Middle frontal gyrus (tissue), 1 donor: ENCODE measurements around the gene FOXQ1.
"Not testable (repeated sequence)": the region's sequence is repeated elsewhere in the genome, so short reads cannot be mapped to it uniquely, and the experiment has no call there.

Experiments
- DNase-seq: peaks from one replicate; pipeline ENCODE4 v3.0.0-alpha.2; 2015; ENCODE audit warnings: low spot score; ENCODE audit errors: extremely low spot score

The FOXQ1 gene

DNA sequence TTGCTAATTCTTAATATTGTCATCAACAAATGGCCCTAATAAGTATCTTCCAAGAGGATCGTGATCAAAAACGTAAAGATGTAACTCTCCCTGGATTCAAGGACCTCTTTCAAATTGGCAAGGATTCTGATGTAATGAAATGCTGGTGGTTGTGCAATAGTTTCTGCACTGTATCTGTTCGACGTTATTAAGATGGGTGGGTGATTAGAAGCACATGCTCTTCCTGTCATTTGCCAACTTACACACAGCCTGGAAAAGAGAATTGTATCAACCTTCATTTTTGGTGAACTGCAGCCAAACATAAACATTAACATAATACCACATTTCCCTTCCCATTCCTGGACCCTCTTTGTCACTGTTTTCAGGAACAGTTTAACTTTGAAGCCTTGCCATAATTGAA lies 9.8 kb downstream of the FOXQ1 start:
- DNase-seq: no peak

DNA sequence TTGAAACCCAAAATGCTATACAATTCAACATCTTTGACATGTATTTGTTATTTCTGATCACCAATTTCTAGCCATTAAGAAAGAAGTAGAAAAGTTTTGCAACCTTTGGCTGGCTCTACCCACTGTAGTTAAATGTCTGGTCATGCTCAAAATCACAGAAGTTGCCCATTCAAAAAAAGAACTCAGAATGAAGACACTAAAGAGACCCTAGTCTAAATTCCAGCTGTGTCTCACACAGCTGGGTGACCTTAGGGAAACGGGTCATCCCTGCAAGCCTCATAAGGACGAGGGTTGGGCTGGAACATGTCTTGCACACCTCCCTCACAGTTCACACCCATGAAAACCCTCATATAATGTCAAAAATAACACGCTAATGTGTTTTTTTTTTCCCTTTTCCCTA lies 10.3 kb downstream of the FOXQ1 start:
- no peak for DNase-seq

DNA sequence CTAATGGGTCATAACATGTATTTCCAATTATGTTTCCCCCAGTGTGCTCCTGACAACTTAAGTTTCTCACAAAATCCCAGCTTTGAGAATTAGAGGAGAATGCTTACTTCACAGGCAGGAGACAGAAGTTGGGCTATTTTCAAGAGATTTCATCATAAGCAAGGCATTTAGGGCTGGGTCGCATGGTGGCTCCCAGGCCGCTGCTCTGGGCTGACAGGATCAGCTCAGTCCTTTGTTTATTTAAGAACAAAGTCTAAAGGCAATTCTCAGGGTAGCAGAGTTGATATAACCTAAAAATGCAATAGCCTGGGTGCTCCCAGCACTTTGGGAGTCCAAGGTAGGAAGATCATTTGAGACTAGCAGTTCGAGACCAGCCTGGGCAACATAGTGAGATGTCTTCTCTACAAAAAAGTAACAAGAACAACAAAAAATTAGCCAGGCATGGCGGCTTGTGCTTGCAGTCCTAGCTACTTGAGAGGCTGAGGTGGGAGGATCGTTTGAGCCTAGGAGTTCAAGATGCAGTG lies 10.9 kb downstream of the FOXQ1 start:
- DNase-seq: no peak

DNA sequence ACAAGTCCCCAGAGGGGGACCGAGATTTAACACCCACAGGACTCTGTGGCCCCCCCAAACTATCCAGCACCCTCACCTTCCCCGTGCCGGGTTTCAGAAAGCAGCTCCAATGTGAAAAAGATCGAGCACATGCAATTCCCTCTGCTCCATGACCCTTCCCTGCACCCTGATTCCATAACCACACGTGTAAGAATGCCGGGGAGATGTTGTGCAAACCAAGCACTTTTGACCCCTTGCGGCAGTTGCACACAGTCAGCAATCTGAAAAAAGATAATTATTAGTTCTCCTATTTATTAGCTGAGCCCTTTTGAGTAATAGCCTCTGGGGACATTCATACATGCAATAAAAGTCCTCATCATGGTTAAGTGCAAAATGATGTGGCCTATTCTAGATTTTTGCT lies 13.0 kb downstream of the FOXQ1 start:
- no peak for DNase-seq

DNA sequence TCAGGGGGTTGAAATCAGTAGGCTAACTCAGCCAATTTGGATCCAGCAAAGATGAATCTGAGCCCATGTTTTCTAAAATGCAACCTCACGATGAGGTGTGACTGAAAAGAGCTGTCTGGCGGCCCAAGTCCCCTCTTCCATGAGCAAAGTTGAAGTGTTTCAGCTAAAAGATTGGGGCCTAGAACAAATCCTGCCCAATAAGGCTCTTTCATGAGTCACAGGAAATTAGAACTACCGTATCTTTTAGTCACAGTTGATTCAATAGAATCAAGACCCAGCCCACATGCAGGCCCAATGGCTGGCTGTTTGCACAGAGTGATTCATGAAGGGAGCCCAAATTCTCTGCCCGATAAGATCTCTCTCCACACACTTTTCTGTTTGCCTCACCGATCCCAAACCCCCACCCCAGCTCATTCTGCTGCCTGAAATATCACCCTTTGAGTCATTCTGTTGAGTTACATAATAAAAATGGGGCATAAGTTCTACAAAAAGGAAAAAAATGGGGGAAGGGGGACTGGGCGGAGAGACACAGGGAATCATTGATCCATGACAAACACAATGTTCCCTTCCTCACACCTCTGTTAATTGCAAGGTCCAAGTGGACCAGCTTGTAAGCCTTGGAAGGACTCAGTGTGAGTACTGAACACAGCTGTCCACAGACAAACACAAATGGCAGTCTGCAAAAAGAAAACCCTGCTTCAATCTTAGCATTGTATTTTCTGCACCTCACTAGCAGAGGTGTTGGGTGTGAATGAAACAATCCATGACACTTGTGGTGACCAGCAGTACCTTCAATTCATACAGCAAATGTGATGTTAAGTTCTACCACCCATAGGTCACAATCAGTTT lies 13.8 kb downstream of the FOXQ1 start:
- no peak for DNase-seq

DNA sequence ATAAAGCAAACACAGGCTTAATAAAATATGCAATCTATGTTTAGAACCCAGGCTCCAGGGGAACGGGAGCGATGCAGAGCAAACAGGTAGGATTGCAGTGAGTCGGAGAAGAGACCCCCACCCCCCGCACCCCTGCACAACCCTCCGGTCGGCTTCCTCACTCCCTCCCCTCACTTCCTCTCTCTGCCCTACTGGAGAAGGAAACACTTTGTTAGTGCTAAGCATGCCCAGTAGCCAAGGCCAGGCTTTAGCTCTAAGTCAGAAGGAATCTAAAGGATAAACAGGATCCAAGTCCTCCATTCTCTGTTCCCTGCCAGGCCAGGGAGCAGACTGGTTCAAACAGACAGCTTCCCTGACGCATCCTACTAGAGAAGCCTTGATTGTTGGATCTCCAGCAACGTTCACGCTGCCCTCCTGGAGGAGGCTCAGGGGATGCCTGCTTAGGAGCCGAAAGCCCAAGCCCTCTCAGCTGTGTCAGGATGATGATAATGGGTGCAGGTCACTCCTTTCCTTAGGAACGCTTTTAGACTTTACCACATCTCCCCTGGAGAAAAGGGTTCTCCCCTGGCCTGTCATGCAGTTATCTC lies 14.7 kb downstream of the FOXQ1 start:
- DNase-seq: no peak

DNA sequence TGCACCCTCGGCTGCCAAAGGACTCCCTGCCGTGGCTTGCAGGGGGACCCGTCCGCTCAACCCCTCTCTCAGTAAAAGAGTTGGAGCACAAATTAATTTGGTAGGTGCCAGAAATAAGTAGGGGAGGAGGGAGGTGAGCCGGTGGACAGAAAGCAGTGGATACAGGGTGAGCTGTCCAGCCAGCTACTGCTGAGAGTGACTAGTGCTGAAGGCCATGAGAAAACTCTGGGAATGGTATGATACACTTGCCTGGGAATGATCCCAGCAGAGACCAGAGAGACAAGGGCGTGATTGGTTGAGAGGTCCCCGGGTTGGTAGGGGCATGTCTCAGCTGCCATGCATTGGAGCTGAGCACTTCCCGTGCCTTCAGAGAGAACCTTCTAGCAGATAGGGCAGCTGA lies 15.7 kb downstream of the FOXQ1 start:
- DNase-seq: no peak

DNA sequence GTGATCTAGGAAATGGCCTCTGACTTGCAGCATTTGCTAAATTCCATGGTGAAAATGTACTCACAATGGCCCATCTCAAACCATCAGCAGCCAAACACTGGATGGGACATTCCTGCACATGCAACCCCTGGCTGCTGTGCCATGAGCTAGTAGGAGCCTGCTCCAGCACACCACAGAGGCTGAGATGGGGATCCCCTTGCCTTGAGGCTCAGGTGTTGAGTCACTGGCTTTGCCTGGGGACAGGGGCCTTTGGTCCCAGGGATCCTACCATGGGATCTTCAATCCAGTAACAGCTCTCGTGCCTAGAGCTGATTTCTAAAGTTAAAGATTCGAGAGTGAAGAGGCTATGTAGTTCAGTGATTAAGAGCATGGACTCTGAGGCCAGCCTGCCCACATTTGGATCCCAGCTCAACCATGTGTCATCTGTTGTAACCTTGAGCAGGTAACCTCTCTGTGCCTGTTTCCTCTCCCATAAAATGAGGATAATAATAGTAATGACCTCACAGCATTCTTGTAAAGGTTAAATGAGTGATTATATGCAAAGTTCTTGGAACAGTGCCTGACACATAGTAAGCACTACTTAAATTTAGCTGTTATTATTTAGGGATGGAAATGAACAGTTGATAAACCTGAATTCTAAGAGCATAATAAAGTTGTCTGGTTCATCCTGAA lies 16.4 kb downstream of the FOXQ1 start:
- DNase-seq: no peak

DNA sequence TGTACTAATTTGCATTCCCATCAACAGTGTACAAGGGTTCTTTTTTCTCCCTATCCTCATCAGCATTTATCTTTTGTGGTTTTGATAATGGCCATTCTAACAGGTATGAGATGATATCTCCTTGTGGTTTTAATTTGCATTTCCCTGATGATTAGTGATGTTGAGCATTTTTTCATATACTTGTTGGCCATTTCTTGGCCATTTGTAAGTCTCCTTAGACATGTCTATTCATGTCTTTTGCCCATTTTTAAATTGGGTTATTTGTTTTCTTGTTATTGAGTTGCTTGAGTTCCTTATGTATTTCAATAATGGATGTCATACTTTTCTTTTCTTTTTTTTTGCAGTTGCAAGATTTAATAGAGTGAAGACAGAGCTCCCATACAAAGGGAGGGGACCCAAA lies 17.8 kb downstream of the FOXQ1 start:
- no peak for DNase-seq

DNA sequence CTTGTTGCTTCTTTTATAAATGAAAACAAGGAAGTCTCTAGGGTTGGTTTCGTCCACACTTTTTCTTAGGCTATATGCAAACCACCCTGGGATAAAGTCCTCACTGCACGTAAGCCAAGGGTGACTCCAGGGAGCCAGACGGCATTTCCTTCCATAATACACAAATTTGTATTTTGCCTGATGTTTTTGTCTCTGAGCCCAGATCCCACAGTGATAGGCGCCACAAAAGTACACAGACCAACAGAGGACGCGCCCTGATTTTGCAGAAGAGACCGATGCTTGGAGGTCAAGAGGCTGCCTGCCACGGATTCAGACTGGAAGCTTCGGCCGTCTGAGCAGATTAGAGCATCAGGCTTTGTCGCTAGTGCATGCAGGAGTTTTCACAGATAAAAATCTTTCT lies 22.8 kb downstream of the FOXQ1 start:
- DNase-seq: no peak

DNA sequence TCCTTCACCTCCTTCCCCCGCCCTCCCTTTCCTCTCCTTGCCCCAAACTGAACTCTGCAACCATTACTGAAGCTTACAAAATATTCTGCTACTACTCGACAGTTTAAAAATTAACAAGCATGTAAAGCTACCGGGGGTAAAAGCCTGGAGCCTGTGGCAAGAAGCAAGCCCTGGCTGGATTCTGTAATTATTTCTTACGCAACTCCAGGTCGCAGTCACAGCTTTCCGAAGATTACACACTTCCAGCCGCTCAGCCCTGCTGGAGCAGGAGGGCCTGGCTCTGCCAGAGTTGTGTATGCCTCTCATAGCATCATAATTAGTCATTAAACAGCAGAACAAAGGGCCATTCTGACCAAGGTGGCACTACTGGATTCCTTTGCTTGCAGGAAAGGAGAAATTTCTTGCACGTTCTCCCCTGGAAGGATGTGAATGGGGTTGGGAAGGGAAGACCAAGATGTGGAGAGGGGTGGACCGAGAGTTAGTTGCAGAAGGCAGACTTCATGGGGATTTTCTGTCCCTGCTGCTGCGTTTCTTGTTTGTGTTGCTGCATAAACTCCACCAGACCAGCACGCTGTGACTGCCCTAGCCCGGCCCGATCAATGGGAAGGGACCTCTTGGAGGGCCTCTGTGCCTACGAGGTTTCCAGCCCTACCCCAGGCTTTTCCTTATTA lies 23.6 kb downstream of the FOXQ1 start:
- DNase-seq: no peak

DNA sequence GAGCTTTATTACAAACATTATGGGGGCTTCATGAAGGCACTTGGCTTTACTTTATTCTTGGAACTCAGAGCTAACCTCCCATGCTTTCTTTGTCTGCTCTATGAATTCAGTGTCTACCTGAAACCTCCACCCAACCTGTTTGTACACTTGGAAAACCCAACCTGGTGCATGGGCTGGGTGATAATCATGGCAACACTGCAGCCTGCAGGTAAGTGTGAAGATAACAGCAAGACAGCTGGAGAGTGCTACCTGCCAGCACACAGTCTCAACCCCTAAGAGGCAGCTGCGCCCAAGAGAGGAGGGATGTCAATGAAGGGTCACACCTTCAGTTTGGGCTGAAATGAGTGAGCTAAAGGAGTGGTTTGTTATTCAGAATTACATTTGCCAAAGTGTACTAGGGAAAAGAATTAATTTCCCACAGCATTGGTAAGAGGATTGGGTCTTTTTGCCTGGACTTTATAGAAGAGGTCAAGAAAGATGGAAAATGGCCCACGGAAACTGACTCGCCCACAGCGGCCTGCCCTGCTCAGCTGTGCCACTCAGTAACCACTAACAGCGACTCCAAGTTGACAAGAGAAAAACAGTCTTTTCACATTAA lies 24.4 kb downstream of the FOXQ1 start:
- no peak for DNase-seq

DNA sequence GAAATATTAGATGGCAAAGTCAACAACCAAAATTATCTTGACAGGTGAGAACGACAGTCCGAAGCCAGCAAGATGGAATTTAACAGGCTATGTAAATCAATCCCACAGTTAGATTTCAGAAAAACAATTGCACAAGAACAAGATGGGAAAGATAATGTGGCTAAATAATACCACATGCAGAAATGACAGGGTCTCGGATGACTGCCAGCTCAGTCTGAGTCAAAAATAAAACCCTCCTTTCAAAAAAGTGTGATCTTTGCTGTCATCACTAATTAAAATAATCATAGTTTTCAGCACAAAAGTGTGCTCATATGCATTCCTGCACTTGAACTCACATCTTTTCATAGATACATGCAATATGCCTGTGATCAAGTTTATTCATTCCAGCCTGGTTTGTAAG lies 25.9 kb downstream of the FOXQ1 start:
- DNase-seq: no peak

DNA sequence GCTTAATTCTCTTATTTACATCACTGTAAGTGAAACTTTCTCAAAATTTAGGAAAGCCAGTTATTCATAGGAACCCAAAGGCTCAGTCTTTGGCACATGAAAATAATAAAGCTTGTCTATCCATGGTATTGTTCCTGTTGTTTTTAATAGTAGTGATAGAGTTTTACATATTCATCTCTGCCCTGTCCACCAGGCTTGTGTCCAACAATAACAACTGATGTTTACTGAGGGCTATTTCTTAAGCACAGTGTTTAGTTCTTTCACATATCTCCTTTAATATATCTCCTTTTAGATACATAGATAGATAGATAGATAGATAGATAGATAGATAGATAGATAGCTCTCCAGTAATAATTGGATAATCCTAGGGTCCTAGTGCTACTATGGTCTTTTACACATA lies 34.2 kb downstream of the FOXQ1 start:
- no peak for DNase-seq

DNA sequence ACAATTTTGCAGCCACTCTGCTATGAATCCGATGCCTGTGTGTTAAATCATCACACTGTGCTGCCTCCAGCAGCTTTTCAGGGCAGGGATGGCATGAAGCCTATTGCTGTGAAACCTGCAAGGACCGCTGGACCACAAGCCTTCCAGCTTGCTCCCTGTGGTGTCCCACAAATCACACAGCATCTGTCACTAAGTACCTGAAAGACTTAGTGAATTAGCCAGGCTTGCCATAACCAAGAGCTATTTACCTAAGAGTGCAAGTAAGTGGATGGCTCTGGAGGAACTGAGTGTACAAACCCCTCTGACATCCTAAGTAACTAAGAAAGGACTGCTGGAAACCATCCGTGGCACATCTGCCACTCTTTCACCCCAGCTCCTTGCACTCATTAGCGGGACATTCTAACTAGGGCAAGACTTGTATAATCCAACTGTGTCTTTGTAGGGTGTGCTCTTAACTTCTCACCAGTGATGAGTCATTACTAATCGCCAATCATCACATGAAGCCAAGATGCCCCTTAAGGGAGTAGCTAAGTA lies 34.7 kb downstream of the FOXQ1 start:
- no peak for DNase-seq

DNA sequence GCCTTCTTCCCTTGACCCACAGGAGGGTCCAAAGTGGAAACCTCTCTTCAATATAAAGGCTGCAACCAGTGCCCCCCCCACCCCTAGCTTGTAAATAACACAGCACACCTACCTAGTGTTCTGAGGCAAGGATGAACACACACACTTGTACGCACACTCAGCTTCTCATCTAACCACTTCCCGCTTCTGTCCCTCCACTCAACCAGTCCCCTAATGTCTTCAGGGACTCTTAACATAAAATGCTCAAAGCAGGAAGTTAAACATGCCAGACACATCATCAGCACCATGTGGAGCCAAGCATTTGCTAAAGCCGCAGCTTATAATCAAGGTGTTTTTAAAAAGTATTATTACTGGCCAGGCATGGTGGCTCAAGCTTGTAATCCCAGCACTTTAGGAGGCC lies 35.3 kb downstream of the FOXQ1 start:
- DNase-seq: no peak

DNA sequence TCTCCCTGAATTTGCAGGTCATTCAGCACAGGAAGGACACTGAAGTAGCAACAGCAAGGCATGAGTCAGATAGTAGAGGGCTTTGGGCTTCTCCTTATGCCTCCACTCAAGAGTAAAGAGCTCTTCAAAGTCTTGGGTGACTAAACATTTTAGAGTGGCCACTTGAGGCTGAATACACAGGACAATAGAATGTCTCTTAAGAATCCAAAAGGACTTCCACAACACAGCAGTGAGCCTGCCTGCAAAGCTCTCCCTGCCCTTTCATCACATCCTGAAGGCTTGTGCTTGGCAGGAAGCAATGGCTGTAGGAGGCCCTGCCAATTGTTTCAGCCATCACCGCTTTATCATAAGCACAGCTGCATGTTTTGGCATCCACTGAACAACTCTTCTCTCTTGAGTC lies 36.8 kb downstream of the FOXQ1 start:
- no peak for DNase-seq

DNA sequence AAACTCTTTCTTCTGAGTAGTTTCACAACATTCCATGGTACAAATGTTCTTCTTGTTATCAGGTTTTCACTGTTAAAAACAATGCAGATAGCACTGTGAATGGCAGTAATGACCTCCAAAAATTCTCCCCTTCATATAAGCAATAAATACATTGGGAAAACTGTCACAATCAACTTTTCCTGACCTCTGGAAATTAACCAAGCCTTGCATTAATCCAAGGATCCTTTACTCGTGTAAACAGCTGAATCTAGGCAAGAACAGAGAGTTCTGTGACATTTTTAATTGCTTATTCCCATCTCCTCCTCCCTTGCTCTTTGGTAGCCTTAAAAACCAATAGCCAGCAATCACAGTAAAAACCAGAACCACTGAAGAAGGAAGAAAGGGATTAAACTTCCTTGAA lies 37.8 kb downstream of the FOXQ1 start:
- no peak for DNase-seq

DNA sequence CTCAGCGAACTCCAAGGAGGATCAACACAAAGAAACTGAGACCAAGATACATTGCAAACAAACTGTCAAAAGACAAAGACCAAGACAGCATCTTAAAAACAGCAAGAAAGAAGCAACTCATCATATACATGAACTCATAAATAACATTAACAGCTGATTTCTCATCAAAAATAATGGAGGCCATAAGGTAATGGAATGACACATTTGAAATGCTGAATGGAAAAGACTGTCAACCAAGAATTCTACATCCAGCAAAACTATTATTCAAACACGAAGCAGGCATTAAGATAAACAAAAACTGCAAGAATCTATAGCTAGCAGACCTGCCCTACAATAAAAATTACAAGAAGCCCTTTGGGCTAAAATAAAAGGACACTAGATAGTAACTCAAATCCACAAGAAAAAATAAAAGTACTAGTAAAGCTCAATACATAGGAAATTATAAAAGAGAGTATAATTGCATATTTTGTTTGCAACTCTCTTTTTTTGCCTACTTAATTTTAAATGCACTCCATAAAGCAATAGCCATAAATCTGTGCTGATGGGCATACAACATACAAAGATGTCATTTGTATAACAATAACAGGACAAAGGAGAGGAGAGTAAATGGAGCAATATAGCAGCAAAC lies 39.6 kb downstream of the FOXQ1 start:
- no peak for DNase-seq

DNA sequence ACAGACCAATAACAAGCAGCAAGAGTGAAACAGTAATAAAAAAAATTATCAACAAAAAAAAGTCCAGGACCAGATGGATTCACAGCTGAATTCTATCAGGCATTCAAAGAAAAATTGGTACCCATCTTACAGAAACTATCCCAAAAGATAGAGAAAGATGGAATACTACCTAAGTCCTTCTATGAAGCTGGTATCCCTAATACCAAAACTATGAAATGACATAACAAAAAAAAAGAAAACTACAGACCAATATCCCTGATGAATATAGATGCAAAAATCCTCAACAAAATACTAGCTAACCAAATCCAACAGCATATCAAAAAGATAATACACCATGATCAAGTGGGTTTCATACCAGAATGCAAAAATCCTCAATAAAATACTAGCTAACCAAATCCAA lies 43.2 kb downstream of the FOXQ1 start:
- not testable (repeated sequence) for DNase-seq

DNA sequence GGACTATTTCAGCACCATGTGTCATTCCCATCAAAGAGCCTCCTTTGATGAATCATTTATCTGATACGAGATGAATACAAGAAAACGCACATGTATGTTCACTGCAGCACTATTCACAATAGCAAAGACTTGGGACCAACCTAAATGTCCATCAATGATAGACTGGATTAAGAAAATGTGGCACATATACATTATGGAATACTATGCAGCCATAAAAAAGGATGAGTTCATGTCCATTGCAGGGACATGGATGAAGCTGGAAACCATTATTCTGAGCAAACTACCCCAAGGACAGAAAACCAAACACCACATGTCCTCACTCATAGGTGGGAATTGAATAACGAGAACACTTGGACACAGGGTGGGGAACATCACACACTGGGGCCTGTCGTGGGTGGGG lies 49.8 kb downstream of the FOXQ1 start:
- not testable (repeated sequence) for DNase-seq
